K562 (cell line): ENCODE results near the gene SHB. TPM values are rescaled to one million over a fixed set of nuclear protein-coding genes. Genes with fewer than 3 reads are reported as not detected.
A peak's percentile ranks its signal among the peaks of the same experiment; 100 is the strongest.

Source experiments
- ELF2 ChIP-seq: fragments of 250-450 bp; sonication (Bioruptor Pico); IDR thresholded peaks from 2 replicates; pipeline ENCODE4 v1.5.0; 2021; ENCODE audit warnings: mild to moderate bottlenecking
- ERF ChIP-seq: fragments of 450-650 bp; formaldehyde crosslinking; IDR thresholded peaks from 2 replicates; pipeline ENCODE4 v1.4.0; 2020; ENCODE audit warnings: mild to moderate bottlenecking, mixed read lengths
- HDAC1 ChIP-seq, 2 experiments: fragments of 450-650 bp; IDR thresholded peaks; 2 replicates each; pipeline ENCODE4 v1.6.1; 2016 to 2017; ENCODE audit warnings: inconsistent platforms in 1 of 2, mild to moderate bottlenecking in 1 of 2, moderate library complexity in 1 of 2
- HIVEP1 ChIP-seq: fragments of 250-450 bp; sonication (Bioruptor Pico); IDR thresholded peaks from 2 replicates; pipeline ENCODE4 v1.4.0; 2020; ENCODE audit warnings: mild to moderate bottlenecking
- HNRNPLL ChIP-seq: fragments of 200-400 bp; formaldehyde crosslinking; IDR thresholded peaks from 2 replicates; pipeline ENCODE4 v1.6.1; 2017; ENCODE audit warnings: low read length, low read depth, mild to moderate bottlenecking; ENCODE audit not compliant: poor library complexity, severe bottlenecking
- KLF1 ChIP-seq: fragments of 450-650 bp; IDR thresholded peaks from 2 replicates; pipeline ENCODE4 v1.6.1; 2016; ENCODE audit warnings: missing genetic modification characterization, missing compliant biosample characterization
- MAFG ChIP-seq: fragments of 450-650 bp; conservative IDR thresholded peaks from 2 replicates; pipeline ENCODE4 v1.6.1; 2016; ENCODE audit warnings: missing genetic modification characterization, missing compliant biosample characterization
- MECOM ChIP-seq: fragments of 250-450 bp; sonication (Bioruptor Pico); IDR thresholded peaks from 2 replicates; pipeline ENCODE4 v1.8.0; 2022; ENCODE audit warnings: inconsistent platforms
- MEF2D ChIP-seq: conservative IDR thresholded peaks from 2 replicates; pipeline ENCODE4 v1.6.1; 2016; ENCODE audit warnings: low read depth, missing genetic modification characterization, missing compliant biosample characterization
- PHF8 ChIP-seq: fragments of 200-600 bp; sonication (generic); IDR thresholded peaks from 2 replicates; pipeline ENCODE4 v1.6.1; 2012; ENCODE audit warnings: mixed run types, mild to moderate bottlenecking, inconsistent platforms, low read length, moderate library complexity, borderline replicate concordance
- RFX5 ChIP-seq: IDR thresholded peaks from 2 replicates; pipeline ENCODE4 v1.6.1; 2011; ENCODE audit warnings: low read depth, mild to moderate bottlenecking, improper control_type of control experiment, low read length
- SIX5 ChIP-seq, 2 experiments: IDR thresholded peaks; 2 replicates each; pipeline ENCODE4 v1.6.1; 2011; ENCODE audit warnings: low read length in 2 of 2, borderline replicate concordance in 1 of 2, low read depth in 1 of 2, mild to moderate bottlenecking in 1 of 2, moderate library complexity in 1 of 2; ENCODE audit not compliant: insufficient read depth in 1 of 2
- SNRNP70 ChIP-seq: fragments of 200-400 bp; formaldehyde crosslinking; optimal IDR thresholded peaks from 2 replicates; pipeline ENCODE3; 2017; ENCODE audit warnings: low read depth, low read length
- TCF3 ChIP-seq: sonication (generic); formaldehyde crosslinking; IDR thresholded peaks from 2 replicates; pipeline ENCODE4 v1.4.0; 2020; ENCODE audit warnings: mild to moderate bottlenecking, missing genetic modification reagents
- ZNF444 ChIP-seq: fragments of 250-450 bp; sonication (Bioruptor Pico); IDR thresholded peaks from 2 replicates; pipeline ENCODE4 v1.4.0; 2020; ENCODE audit warnings: mild to moderate bottlenecking, moderate library complexity
- ZNF76 ChIP-seq: fragments of 250-450 bp; sonication (Bioruptor Pico); IDR thresholded peaks from 2 replicates; pipeline ENCODE4 v1.4.0; 2020; ENCODE audit warnings: mild to moderate bottlenecking, moderate library complexity, borderline replicate concordance
- polyA plus RNA-seq, 8 experiments: library from polyadenylated mRNA; depleted of rRNA in 4 of 8; stranded (reverse) in 5 of 8; unstranded in 3 of 8; fragments of >200 nt; fragmentation: Nextera tagmentation in 2 of 8; fragmentation: Illumina TruSeq in 1 of 8; extraction: Ambion mirVana in 2 of 8; extraction: Trizol in 1 of 8; gene quantifications; 2 replicates each; pipeline versions ENCODE4 v1.2.1 to v1.2.3, GENCODE V29; 2011 to 2014; ENCODE audit warnings: inconsistent platforms in 1 of 8, missing spikeins in 1 of 8
- total RNA-seq, 7 experiments: library from RNA; depleted of rRNA in 6 of 7; stranded (reverse); fragments of >200 nt in 6 of 7; fragmentation: Illumina TruSeq in 2 of 7; extraction: Trizol in 2 of 7; gene quantifications; 2 replicates each; pipeline versions ENCODE4 v1.2.1 to v1.2.3, GENCODE V29; 2011 to 2021; ENCODE audit warnings: low replicate concordance in 1 of 7
- TF ChIP-seq, protein P1 (sequence below), 2 experiments: IDR thresholded peaks in 1 of 2; conservative IDR thresholded peaks in 1 of 2; 2 replicates each; pipeline ENCODE4 v1.6.1; 2016; ENCODE audit warnings: low read depth in 2 of 2, mild to moderate bottlenecking in 1 of 2, missing compliant biosample characterization in 1 of 2, missing genetic modification characterization in 1 of 2, moderate library complexity in 1 of 2
- TF ChIP-seq, protein P2 (sequence below): fragments of 450-650 bp; formaldehyde crosslinking; IDR thresholded peaks from 2 replicates; pipeline ENCODE4 v1.4.0; 2020; ENCODE audit warnings: mild to moderate bottlenecking, moderate library complexity
- TF ChIP-seq, protein P3 (sequence below), 2 experiments: fragments of 250-450 bp in 1 of 2; fragments of 450-650 bp in 1 of 2; sonication (Bioruptor Pico) in 1 of 2; IDR thresholded peaks; 2 replicates each; pipeline versions ENCODE4 v1.6.1 to v1.8.0; 2016 to 2021; ENCODE audit warnings: mild to moderate bottlenecking in 2 of 2, moderate library complexity in 2 of 2, missing compliant biosample characterization in 1 of 2, missing genetic modification characterization in 1 of 2
- TF ChIP-seq, protein P4 (sequence below): sonication (generic); formaldehyde crosslinking; IDR thresholded peaks from 2 replicates; pipeline ENCODE4 v1.9.0; 2022; ENCODE audit warnings: mild to moderate bottlenecking, missing genetic modification reagents

SHB gene
- total and polyA plus RNA-seq, 9 of the 15 experiments (the other 6 are each of a cell fraction or from before 2014, with no cell fraction given): 0.78 to 16.0 (median 5.3) TPM

DNA sequence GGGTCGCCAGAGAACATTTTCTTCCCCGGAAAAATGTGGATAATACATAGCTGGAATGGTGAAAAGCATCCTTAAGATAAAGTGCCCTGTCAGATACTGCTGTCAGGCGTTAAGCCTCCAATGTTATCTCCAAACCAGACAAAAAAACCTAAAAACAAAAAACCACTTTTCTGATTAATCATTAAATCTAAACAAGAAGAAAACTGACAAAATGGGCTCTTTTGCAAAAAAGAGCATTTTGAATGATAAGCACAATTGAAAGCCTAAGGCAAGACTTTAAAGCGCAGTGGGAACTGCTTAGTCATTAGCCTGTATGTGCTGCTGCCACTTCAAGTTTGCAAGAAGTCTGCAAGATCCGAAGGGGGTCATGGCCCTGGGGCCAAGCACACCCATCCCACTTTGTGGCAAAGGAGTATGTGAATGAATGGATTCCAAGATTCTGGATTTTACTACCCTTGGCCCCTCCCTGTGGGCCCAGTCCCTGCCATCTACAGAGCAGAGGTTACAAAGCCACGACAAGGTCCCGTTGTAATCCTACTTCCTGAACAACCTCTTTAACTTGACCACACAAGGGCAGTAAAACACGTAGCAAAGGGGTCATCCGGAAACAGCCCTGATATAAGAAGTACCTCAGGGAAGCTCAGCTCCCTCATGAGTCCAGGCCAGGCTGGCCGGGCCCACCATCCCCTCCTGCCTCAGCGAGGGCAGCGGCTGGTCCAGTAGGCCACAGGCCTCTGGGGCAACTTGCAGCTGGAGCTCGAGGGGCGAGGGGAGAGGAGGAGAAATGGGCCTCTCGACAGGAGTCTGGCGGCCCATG is 29.7 kb downstream of the SHB start (continued):
- TF ChIP-seq KLF1 (tag) (peak; percentile 32; the same call in 1 of the 2 replicates), PHF8 (peak; percentile 49; the same call in 1 of the 2 replicates), ELF2 (CRISPR knock-in tag) (peak; percentile 47; the same call in 1 of the 2 replicates), MAFG (peak; percentile 95), HIVEP1 (CRISPR knock-in tag) (peak; percentile 63; the same call in 1 of the 2 replicates), TCF3 (peak; percentile 13; the same call in 1 of the 2 replicates), HNRNPLL (no peak), RFX5 (no peak), MECOM (CRISPR knock-in tag) (peak; percentile 14; the same call in 1 of the 2 replicates), SNRNP70 (no peak), HDAC1 (IDR thresholded peaks at IDR 0.05) (peak in 1 of 2 experiments; percentile 27; a peak in 1 of 4 replicates), ERF (CRISPR knock-in tag) (no peak; the same call in 1 of the 2 replicates), MEF2D (peak; percentile 18; the same call in 1 of the 2 replicates), ZNF76 (CRISPR knock-in tag) (peak; percentile 47; the same call in 1 of the 2 replicates), SIX5 (IDR thresholded peaks at IDR 0.05; ENCODE audit: borderline replicate concordance in 1 of 2, insufficient read depth in 1 of 2, low read depth in 1 of 2, low read length in 2 of 2) (no peak), ZNF444 (CRISPR knock-in tag) (no peak)
- TF ChIP-seq, protein P1, sequence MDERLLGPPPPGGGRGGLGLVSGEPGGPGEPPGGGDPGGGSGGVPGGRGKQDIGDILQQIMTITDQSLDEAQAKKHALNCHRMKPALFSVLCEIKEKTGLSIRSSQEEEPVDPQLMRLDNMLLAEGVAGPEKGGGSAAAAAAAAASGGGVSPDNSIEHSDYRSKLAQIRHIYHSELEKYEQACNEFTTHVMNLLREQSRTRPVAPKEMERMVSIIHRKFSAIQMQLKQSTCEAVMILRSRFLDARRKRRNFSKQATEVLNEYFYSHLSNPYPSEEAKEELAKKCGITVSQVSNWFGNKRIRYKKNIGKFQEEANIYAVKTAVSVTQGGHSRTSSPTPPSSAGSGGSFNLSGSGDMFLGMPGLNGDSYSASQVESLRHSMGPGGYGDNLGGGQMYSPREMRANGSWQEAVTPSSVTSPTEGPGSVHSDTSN (CRISPR knock-in tag; IDR thresholded peaks at IDR 0.05; ENCODE audit: low read depth): no peak
- TF ChIP-seq, protein P1 (tag; conservative IDR thresholded peaks at IDR 0.05; ENCODE audit: low read depth): peak; percentile 62; the same call in 1 of the 2 replicates
- TF ChIP-seq, protein P2, sequence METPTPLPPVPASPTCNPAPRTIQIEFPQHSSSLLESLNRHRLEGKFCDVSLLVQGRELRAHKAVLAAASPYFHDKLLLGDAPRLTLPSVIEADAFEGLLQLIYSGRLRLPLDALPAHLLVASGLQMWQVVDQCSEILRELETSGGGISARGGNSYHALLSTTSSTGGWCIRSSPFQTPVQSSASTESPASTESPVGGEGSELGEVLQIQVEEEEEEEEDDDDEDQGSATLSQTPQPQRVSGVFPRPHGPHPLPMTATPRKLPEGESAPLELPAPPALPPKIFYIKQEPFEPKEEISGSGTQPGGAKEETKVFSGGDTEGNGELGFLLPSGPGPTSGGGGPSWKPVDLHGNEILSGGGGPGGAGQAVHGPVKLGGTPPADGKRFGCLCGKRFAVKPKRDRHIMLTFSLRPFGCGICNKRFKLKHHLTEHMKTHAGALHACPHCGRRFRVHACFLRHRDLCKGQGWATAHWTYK (CRISPR knock-in tag): peak; percentile 82; the same call in 1 of the 2 replicates
- TF ChIP-seq, protein P3, sequence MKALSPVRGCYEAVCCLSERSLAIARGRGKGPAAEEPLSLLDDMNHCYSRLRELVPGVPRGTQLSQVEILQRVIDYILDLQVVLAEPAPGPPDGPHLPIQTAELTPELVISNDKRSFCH (CRISPR knock-in tag; IDR thresholded peaks at IDR 0.05): no peak
- TF ChIP-seq, protein P3 (tag; IDR thresholded peaks at IDR 0.05): peak; percentile 80
- TF ChIP-seq, protein P4, sequence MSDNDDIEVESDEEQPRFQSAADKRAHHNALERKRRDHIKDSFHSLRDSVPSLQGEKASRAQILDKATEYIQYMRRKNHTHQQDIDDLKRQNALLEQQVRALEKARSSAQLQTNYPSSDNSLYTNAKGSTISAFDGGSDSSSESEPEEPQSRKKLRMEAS: peak; percentile 63
